K562 (cell line): ENCODE results near the gene CEBPZ. TPM values are rescaled to one million over a fixed set of nuclear protein-coding genes. Genes with fewer than 3 reads are reported as not detected.

Experiments used
- AFF4 ChIP-seq: sonication (generic); formaldehyde crosslinking; IDR thresholded peaks from 2 replicates; pipeline ENCODE4 v1.8.0; 2023; ENCODE audit warnings: mild to moderate bottlenecking, missing genetic modification reagents
- ARID1B ChIP-seq: fragments of 450-650 bp; IDR thresholded peaks from 2 replicates; pipeline ENCODE4 v1.6.1; 2016; ENCODE audit warnings: antibody characterized with exemption, mild to moderate bottlenecking, inconsistent platforms
- CBFA2T2 ChIP-seq: fragments of 450-650 bp; conservative IDR thresholded peaks from 2 replicates; pipeline ENCODE4 v1.6.1; 2017; ENCODE audit warnings: mild to moderate bottlenecking
- DMBX1 ChIP-seq: fragments of 250-450 bp; sonication (Bioruptor Pico); IDR thresholded peaks from 2 replicates; pipeline ENCODE4 v1.8.0; 2022; ENCODE audit warnings: inconsistent platforms, mild to moderate bottlenecking, moderate library complexity, borderline replicate concordance
- DPF2 ChIP-seq: fragments of 450-650 bp; IDR thresholded peaks from 2 replicates; pipeline ENCODE4 v1.6.1; 2016
- ETV1 ChIP-seq: fragments of 450-650 bp; conservative IDR thresholded peaks from 2 replicates; pipeline ENCODE4 v1.6.1; 2016; ENCODE audit warnings: missing genetic modification characterization, control low read depth, low read depth, missing compliant biosample characterization
- FOXK2 ChIP-seq, 2 experiments: fragments of 450-650 bp; IDR thresholded peaks in 1 of 2; conservative IDR thresholded peaks in 1 of 2; 2 replicates each; pipeline ENCODE4 v1.6.1; 2016; ENCODE audit warnings: low read depth in 2 of 2, mild to moderate bottlenecking in 1 of 2
- HINFP ChIP-seq: fragments of 450-650 bp; conservative IDR thresholded peaks from 2 replicates; pipeline ENCODE4 v1.6.1; 2016; ENCODE audit warnings: missing genetic modification characterization, low read depth, mild to moderate bottlenecking, control low read depth, missing compliant biosample characterization
- HMG20B ChIP-seq: fragments of 250-450 bp; sonication (Bioruptor Pico); IDR thresholded peaks from 2 replicates; pipeline ENCODE4 v1.5.0; 2021; ENCODE audit warnings: mild to moderate bottlenecking
- KLF13 ChIP-seq: fragments of 450-650 bp; IDR thresholded peaks from 2 replicates; pipeline ENCODE4 v1.6.1; 2016; ENCODE audit warnings: missing genetic modification characterization, low read depth, mild to moderate bottlenecking, missing compliant biosample characterization, moderate library complexity, borderline replicate concordance
- MAFK ChIP-seq: IDR thresholded peaks from 2 replicates; pipeline ENCODE4 v1.6.1; 2011; ENCODE audit warnings: low read length, improper control_type of control experiment
- MBD1 ChIP-seq: fragments of 250-450 bp; sonication (Bioruptor Pico); IDR thresholded peaks from 2 replicates; pipeline ENCODE4 v1.8.0; 2022; ENCODE audit warnings: inconsistent platforms
- MCM7 ChIP-seq, 2 experiments: fragments of 450-650 bp; IDR thresholded peaks; 2 replicates each; pipeline ENCODE4 v1.6.1; 2016 to 2018
- PML ChIP-seq: IDR thresholded peaks from 2 replicates; pipeline ENCODE4 v1.6.1; 2012; ENCODE audit warnings: low read length, inconsistent platforms
- POU5F1 ChIP-seq: fragments of 150-350 bp; IDR thresholded peaks from 2 replicates; pipeline ENCODE4 v1.6.1; 2014; ENCODE audit warnings: borderline replicate concordance, low read length, low read depth, mild to moderate bottlenecking; ENCODE audit not compliant: partially characterized antibody
- SMARCA4 ChIP-seq: fragments of 450-650 bp; IDR thresholded peaks from 2 replicates; pipeline ENCODE4 v1.6.1; 2016
- TAL1 ChIP-seq: fragments of 450-650 bp; IDR thresholded peaks from 2 replicates; pipeline ENCODE4 v1.6.1; 2016; ENCODE audit warnings: mild to moderate bottlenecking
- TEAD1 ChIP-seq, 2 experiments: fragments of 450-650 bp in 1 of 2; sonication (generic) in 1 of 2; formaldehyde crosslinking; IDR thresholded peaks; 2 replicates each; pipeline versions ENCODE4 v1.4.0 to v1.8.0; 2020 to 2022; ENCODE audit warnings: mild to moderate bottlenecking in 2 of 2, missing genetic modification reagents in 1 of 2
- ZNF140 ChIP-seq: fragments of 250-450 bp; sonication (Bioruptor Pico); IDR thresholded peaks from 2 replicates; pipeline ENCODE4 v1.8.0; 2021; ENCODE audit warnings: moderate library complexity, mild to moderate bottlenecking, inconsistent platforms
- ZNF239 ChIP-seq: fragments of 250-450 bp; sonication (Bioruptor Pico); IDR thresholded peaks from 2 replicates; pipeline ENCODE4 v1.4.0; 2020; ENCODE audit warnings: mild to moderate bottlenecking
- ZNF316 ChIP-seq: fragments of 450-650 bp; IDR thresholded peaks from 2 replicates; pipeline ENCODE4 v1.6.1; 2016
- ZZZ3 ChIP-seq: fragments of 450-650 bp; IDR thresholded peaks from 2 replicates; pipeline ENCODE4 v1.6.1; 2016; ENCODE audit warnings: antibody characterized with exemption, mild to moderate bottlenecking, moderate library complexity
- polyA plus RNA-seq, 8 experiments: library from polyadenylated mRNA; depleted of rRNA in 4 of 8; stranded (reverse) in 5 of 8; unstranded in 3 of 8; fragments of >200 nt; fragmentation: Nextera tagmentation in 2 of 8; fragmentation: Illumina TruSeq in 1 of 8; extraction: Ambion mirVana in 2 of 8; extraction: Trizol in 1 of 8; gene quantifications; 2 replicates each; pipeline versions ENCODE4 v1.2.1 to v1.2.3, GENCODE V29; 2011 to 2014; ENCODE audit warnings: inconsistent platforms in 1 of 8, missing spikeins in 1 of 8
- total RNA-seq, 7 experiments: library from RNA; depleted of rRNA in 6 of 7; stranded (reverse); fragments of >200 nt in 6 of 7; fragmentation: Illumina TruSeq in 2 of 7; extraction: Trizol in 2 of 7; gene quantifications; 2 replicates each; pipeline versions ENCODE4 v1.2.1 to v1.2.3, GENCODE V29; 2011 to 2021; ENCODE audit warnings: low replicate concordance in 1 of 7

Gene CEBPZ
- total and polyA plus RNA-seq, 9 of the 15 experiments (the other 6 are each of a cell fraction or from before 2014, with no cell fraction given) = 49.7 to 160 (median 82.8) TPM

GRCh38 chr2:37181726-37182684 is 49.4 kb downstream of the CEBPZ start (continued):
- no peak for TF ChIP-seq HINFP (tag)
- TF ChIP-seq ZNF316 = peak; percentile 35; the same call in 1 of the 2 replicates
- no peak for TF ChIP-seq ETV1 (tag)
- no peak for TF ChIP-seq TAL1
- TF ChIP-seq CBFA2T2 = peak; percentile 21
- TF ChIP-seq ARID1B = peak; percentile 26; the same call in 1 of the 2 replicates
- no peak for TF ChIP-seq ZZZ3
- no peak for TF ChIP-seq KLF13 (tag)
- TF ChIP-seq FOXK2 (conservative IDR thresholded peaks at IDR 0.05 in 1 of 2, IDR thresholded peaks at IDR 0.05 in 1 of 2; ENCODE audit: low read depth in 2 of 2) = no peak
- TF ChIP-seq DPF2 = 0 out of 2 replicates have a peak, but pooled peaks have one; percentile 23
- no peak for TF ChIP-seq AFF4 (CRISPR knock-in tag)
- no peak for TF ChIP-seq PML
- TF ChIP-seq MAFK = peak; percentile 44; the same call in 1 of the 2 replicates
- 0 out of 4 replicates have a peak, but pooled peaks of 1 of the 2 experiments have one; percentile 19 for TF ChIP-seq TEAD1 (CRISPR knock-in tag; IDR thresholded peaks at IDR 0.05)
- TF ChIP-seq SMARCA4 = peak; percentile 46; the same call in 1 of the 2 replicates
- TF ChIP-seq HMG20B (CRISPR knock-in tag) = no peak
- TF ChIP-seq ZNF239 = no peak
- no peak for TF ChIP-seq POU5F1
- TF ChIP-seq MBD1 (CRISPR knock-in tag) = no peak
- TF ChIP-seq ZNF140 (CRISPR knock-in tag) = no peak
- TF ChIP-seq DMBX1 (CRISPR knock-in tag) = no peak
- no peak for TF ChIP-seq MCM7 (IDR thresholded peaks at IDR 0.05)
